ENCODE measurements around the gene SEC24B.

SEC24B gene

DNA sequence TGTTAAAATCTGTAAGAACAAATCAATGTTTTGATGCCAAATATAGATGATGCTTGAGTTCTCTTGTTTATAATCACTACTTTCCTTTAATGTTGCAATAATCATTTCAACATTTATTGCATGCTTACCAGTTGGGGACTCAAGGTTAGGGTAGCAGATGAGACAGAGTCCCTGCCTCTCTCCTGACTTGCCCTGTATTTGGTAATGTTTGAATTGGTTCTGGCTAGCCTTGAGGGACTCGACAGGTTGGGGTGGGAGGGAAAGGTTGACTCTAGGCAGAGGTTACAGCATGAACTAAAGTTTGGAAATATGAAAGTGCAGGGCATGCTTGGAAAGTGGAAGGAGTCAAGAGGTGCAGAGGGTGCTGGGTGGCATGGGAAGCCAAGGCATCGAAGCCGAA is 2.0 kb downstream of the SEC24B start:
- Histone ChIP-seq H3K36me3 (ENCODE audit: insufficient read depth, low read length) (peaks cover 2% of the 10 kb centered on the region), H2AFZ (ENCODE audit: low read depth, low read length) (no peak overlapping the region), H4K20me1 (ENCODE audit: insufficient read depth, low read length) (peaks cover 51% of the 10 kb centered on the region), H3K27me3 (ENCODE audit: insufficient read depth, low read length, poor library complexity) (no peaks in the 10 kb centered on the region), H3K4me3 (ENCODE audit: low read depth in 1 of 2, low read length in 2 of 2) (peak overlapping the region in 1 of 2 experiments; percentile 94; a peak in 2 of 4 replicates), H3K27ac (ENCODE audit: low read length) (no peak overlapping the region), H3K4me1 (ENCODE audit: insufficient read depth, low read length) (peaks cover 43% of the 10 kb centered on the region), H3K9ac (ENCODE audit: low read depth, low read length) (peak overlapping the region; percentile 67; the same call in 1 of the 2 replicates), H3K4me2 (ENCODE audit: insufficient read depth, low read length) (peak overlapping the region; percentile 81), H3K79me2 (ENCODE audit: insufficient read depth, low read length) (peaks cover 81% of the 10 kb centered on the region), H3K9me3 (ENCODE audit: insufficient read depth, low read length, severe bottlenecking) (no peaks in the 10 kb centered on the region)
- DNase-seq: no peak
- ATAC-seq (ENCODE audit: insufficient read depth, low read depth): no peak
- TF ChIP-seq CTCF (IDR thresholded peaks at IDR 0.05; ENCODE audit: borderline replicate concordance, extremely low read depth, low read length, poor library complexity, severe bottlenecking) (no peak), EZH2 (IDR thresholded peaks at IDR 0.05; ENCODE audit: borderline replicate concordance, low read depth, low read length, severe bottlenecking) (no peak)

DNA sequence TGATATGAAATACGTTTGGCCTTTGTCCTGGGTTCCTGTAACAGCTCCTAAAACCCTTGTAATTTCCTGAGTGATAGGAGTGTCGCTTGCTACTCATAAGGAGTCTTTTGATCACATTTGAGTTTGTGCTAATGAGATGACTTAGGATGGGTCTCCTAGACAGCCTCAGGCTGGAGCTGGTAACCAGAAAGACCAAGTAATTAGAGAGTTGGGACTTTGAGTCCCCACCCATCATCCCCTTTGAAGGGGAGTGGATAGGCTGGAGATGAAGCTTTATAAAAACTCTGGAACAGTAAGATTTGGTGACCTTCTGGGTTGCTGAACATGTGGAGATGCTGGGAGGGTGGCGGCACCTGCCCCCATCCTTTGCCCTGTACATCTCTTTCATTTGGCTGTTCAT is 2.9 kb downstream of the SEC24B start:
- H3K4me2 ChIP-seq (ENCODE audit: insufficient read depth, low read length): peak overlapping the region; percentile 81; the same call in 1 of the 2 replicates
- H3K9me3 ChIP-seq (ENCODE audit: insufficient read depth, low read length, severe bottlenecking): no peaks in the 10 kb centered on the region
- H3K27me3 ChIP-seq (ENCODE audit: insufficient read depth, low read length, poor library complexity): no peaks in the 10 kb centered on the region
- no peak for DNase-seq
- H3K4me1 ChIP-seq (ENCODE audit: insufficient read depth, low read length): peaks cover 45% of the 10 kb centered on the region
- H3K4me3 ChIP-seq (ENCODE audit: low read depth in 1 of 2, low read length in 2 of 2): peak overlapping the region in 1 of 2 experiments; percentile 26; a peak in 1 of 4 replicates
- no peak for ATAC-seq (ENCODE audit: insufficient read depth, low read depth)
- no peak overlapping the region for H2AFZ ChIP-seq (ENCODE audit: low read depth, low read length)
- H3K79me2 ChIP-seq (ENCODE audit: insufficient read depth, low read length): peaks cover 89% of the 10 kb centered on the region
- 0 out of 2 replicates have a peak overlapping the region, but pooled peaks have one; percentile 67 for H3K9ac ChIP-seq (ENCODE audit: low read depth, low read length)
- no peaks in the 10 kb centered on the region; the same call in none of the 2 replicates for H3K36me3 ChIP-seq (ENCODE audit: insufficient read depth, low read length)
- TF ChIP-seq EZH2 (IDR thresholded peaks at IDR 0.05; ENCODE audit: borderline replicate concordance, low read depth, low read length, severe bottlenecking) (no peak), CTCF (IDR thresholded peaks at IDR 0.05; ENCODE audit: borderline replicate concordance, extremely low read depth, low read length, poor library complexity, severe bottlenecking) (no peak)
- H3K27ac ChIP-seq (ENCODE audit: low read length): peak overlapping the region; percentile 29; the same call in 1 of the 2 replicates
- H4K20me1 ChIP-seq (ENCODE audit: insufficient read depth, low read length): peaks cover 60% of the 10 kb centered on the region

DNA sequence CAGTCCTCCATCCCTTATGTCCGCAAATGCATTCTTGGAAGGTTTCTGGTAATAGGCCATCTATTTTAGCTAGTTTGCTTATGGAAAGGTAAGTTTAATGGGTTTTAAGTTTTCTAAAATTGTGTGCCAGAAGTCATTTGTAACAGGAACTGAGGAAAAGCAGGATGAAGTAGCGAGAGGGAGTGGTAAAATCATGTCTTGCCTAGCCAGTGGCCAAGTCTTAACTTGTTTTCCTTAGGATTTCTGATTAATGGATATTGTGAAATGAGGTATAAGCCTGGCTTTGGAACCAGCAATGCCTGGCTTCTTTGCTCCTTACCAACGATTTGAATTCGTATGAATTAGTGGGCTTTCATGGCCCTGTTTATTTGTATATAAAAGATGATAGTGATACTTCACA is 7.3 kb downstream of the SEC24B start:
- H3K79me2 ChIP-seq (ENCODE audit: insufficient read depth, low read length): peaks cover 99% of the 10 kb centered on the region
- DNase-seq: no peak
- TF ChIP-seq CTCF (IDR thresholded peaks at IDR 0.05; ENCODE audit: borderline replicate concordance, extremely low read depth, low read length, poor library complexity, severe bottlenecking): no peak
- no peak for TF ChIP-seq EZH2 (IDR thresholded peaks at IDR 0.05; ENCODE audit: borderline replicate concordance, low read depth, low read length, severe bottlenecking)

More for the DNA sequence above, 7.3 kb downstream of the SEC24B start:
- no peak overlapping the region for H3K27ac ChIP-seq (ENCODE audit: low read length)
- H3K9ac ChIP-seq (ENCODE audit: low read depth, low read length): no peak overlapping the region
- peaks cover 8% of the 10 kb centered on the region for H3K36me3 ChIP-seq (ENCODE audit: insufficient read depth, low read length)
- no peaks in the 10 kb centered on the region for H3K27me3 ChIP-seq (ENCODE audit: insufficient read depth, low read length, poor library complexity)
- peaks cover 68% of the 10 kb centered on the region for H4K20me1 ChIP-seq (ENCODE audit: insufficient read depth, low read length)
- ATAC-seq (ENCODE audit: insufficient read depth, low read depth): no peak
- H3K4me2 ChIP-seq (ENCODE audit: insufficient read depth, low read length): no peak overlapping the region
- peaks cover 23% of the 10 kb centered on the region for H3K4me1 ChIP-seq (ENCODE audit: insufficient read depth, low read length)
- no peak overlapping the region for H2AFZ ChIP-seq (ENCODE audit: low read depth, low read length)
- no peak overlapping the region for H3K4me3 ChIP-seq (ENCODE audit: low read depth in 1 of 2, low read length in 2 of 2)
- H3K9me3 ChIP-seq (ENCODE audit: insufficient read depth, low read length, severe bottlenecking): no peaks in the 10 kb centered on the region

Data from DND-41 (cell line).